GM18502 (cell line): Measurements from ENCODE around the gene AGPAT3.

ENCODE experiments used
- ATAC-seq: cut with Tn5 transposase; IDR thresholded peaks from one replicate; pipeline ENCODE4 v1.9.1; 2021; ENCODE audit warnings: mild to moderate bottlenecking; ENCODE audit not compliant: unreplicated experiment, poor library complexity

The AGPAT3 gene

GRCh38 chr21:43918385-43918947 is 53.4 kb downstream of the AGPAT3 start:
- no peak for ATAC-seq

- no peak for ATAC-seq
These were observed 54.3 kb downstream of the AGPAT3 start for GRCh38 chr21:43919283-43919682.

- ATAC-seq = no peak
These were observed 55.1 kb downstream of the AGPAT3 start for GRCh38 chr21:43919871-43920801.

GRCh38 chr21:43921571-43921978 is 56.6 kb downstream of the AGPAT3 start:
- ATAC-seq = no peak

GRCh38 chr21:43921979-43922945 is 57.2 kb downstream of the AGPAT3 start:
- ATAC-seq = no peak

GRCh38 chr21:43922949-43923348 is 57.9 kb downstream of the AGPAT3 start:
- no peak for ATAC-seq

- no peak for ATAC-seq
These were observed 58.4 kb downstream of the AGPAT3 start for GRCh38 chr21:43923391-43923790.

GRCh38 chr21:43924421-43925095 is 59.5 kb downstream of the AGPAT3 start:
- no peak for ATAC-seq

GRCh38 chr21:43925096-43925481 is 60.1 kb downstream of the AGPAT3 start:
- no peak for ATAC-seq

GRCh38 chr21:43925609-43926008 is 60.6 kb downstream of the AGPAT3 start:
- ATAC-seq = no peak

- ATAC-seq = no peak
These were observed 61.2 kb downstream of the AGPAT3 start for GRCh38 chr21:43926196-43926595.

- ATAC-seq = no peak
These were observed 62.7 kb downstream of the AGPAT3 start for GRCh38 chr21:43927591-43928221.

GRCh38 chr21:43928222-43929125 is 63.5 kb downstream of the AGPAT3 start:
- ATAC-seq = no peak

- ATAC-seq = no peak
These were observed 64.4 kb downstream of the AGPAT3 start for GRCh38 chr21:43929217-43929971.

GRCh38 chr21:43930074-43930847 is 65.2 kb downstream of the AGPAT3 start:
- no peak for ATAC-seq

GRCh38 chr21:43930848-43931375 is 65.9 kb downstream of the AGPAT3 start:
- no peak for ATAC-seq

GRCh38 chr21:43931489-43931888 is 66.5 kb downstream of the AGPAT3 start:
- ATAC-seq = no peak
